ENCODE measurements around the gene RPS21.

RPS21 gene

GRCh38 chr20:62411479-62412193 is 24.7 kb downstream of the RPS21 start:
- TF ChIP-seq, protein P1, sequence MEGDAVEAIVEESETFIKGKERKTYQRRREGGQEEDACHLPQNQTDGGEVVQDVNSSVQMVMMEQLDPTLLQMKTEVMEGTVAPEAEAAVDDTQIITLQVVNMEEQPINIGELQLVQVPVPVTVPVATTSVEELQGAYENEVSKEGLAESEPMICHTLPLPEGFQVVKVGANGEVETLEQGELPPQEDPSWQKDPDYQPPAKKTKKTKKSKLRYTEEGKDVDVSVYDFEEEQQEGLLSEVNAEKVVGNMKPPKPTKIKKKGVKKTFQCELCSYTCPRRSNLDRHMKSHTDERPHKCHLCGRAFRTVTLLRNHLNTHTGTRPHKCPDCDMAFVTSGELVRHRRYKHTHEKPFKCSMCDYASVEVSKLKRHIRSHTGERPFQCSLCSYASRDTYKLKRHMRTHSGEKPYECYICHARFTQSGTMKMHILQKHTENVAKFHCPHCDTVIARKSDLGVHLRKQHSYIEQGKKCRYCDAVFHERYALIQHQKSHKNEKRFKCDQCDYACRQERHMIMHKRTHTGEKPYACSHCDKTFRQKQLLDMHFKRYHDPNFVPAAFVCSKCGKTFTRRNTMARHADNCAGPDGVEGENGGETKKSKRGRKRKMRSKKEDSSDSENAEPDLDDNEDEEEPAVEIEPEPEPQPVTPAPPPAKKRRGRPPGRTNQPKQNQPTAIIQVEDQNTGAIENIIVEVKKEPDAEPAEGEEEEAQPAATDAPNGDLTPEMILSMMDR (IDR thresholded peaks at IDR 0.05) = no peak

- TF ChIP-seq, protein P1 (IDR thresholded peaks at IDR 0.05) = no peak
Measured at GRCh38 chr20:62412194-62413024, 25.5 kb downstream of the RPS21 start.

- TF ChIP-seq, protein P1 (IDR thresholded peaks at IDR 0.05) = no peak
Measured at GRCh38 chr20:62413025-62413570, 26.2 kb downstream of the RPS21 start.

GRCh38 chr20:62413896-62414481 is 27.1 kb downstream of the RPS21 start:
- TF ChIP-seq, protein P1 (IDR thresholded peaks at IDR 0.05) = no peak; the same call in 1 of the 2 replicates

DNA sequence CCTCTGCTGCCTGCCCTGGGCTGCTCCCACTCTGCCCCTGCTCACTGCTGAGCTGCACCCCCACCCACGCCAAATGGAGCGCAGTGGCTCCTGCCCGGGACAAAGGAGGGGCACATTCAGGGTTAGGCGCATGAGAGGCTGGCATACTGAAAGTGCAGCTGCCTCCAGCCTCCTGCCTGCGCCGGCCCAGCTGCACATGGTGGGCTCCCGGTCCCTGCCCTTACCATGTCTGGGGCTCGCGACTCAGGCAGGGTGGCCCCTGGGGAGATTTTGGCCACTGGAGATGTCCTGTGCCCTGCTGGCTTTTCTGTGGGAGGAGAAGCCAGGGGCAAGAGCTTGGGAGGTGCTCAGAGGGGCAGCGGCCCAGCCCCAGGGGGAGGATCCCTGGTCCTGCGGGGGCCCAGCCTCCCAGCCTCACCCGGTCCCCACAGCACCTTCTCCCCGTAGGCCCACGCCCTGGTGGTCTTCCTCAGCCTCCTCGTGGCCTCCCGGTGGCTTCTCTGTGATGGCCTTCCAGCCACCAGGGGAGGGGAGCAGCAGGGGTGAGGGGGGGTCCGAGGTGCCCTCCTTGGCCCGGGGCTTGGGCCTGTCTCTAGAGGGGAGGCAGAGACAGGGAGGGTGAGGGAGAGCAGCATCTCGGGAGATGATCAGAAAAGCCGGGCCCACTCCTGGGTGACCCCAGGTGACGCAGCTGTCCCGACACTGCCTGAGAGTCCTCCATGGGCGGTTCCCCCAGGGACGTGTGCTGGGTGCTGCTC is 28.6 kb downstream of the RPS21 start:
- TF ChIP-seq, protein P1 (IDR thresholded peaks at IDR 0.05) = no peak

DNA sequence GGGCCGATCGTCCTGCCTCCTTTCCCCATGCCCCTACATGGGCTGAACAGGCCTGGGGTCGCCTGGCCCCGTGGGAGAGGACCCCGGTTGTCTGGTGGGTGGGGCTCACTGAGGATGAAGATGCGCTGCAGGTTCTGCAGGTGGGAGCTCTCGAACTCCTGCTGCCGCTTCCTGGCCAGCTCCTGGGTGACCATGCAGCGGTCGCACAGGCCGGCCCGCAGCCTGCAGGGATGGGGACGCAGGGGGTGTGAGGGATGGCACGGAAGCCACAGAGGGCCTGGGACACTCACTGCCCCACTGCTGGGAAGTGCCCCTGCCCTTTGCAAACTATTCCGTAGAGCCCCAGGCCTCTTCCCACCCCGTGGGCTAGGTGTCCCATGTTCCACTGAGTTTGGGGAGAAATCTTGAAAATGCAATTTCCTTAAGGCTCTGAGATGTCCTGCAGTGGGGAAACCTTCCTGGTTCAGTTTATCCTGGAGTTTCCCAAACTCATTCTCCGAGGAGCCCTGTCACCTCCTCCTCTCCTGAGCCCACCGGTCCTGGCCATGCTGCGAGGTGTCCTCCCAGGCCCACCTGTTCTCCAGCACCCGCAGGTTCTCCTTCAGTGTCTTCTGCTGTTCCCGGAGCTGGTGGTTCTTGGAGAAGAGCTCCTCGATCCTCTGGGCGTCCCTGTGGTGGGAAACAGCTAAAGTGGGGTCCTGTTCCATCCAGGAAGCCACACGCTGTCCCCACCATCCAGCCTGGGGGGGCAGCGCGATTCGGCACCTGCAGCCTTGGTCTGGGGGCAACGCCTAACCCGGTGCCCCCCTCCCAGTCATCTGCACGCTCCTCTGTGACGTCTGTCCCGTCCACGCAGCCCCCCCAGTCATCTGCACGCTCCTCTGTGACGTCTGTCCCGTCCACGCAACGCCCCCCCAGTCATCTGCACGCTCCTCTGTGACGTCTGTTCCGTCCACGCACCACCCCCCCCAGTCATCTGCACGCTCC is 30.0 kb downstream of the RPS21 start:
- TF ChIP-seq, protein P1 (IDR thresholded peaks at IDR 0.05) = no peak
